Measurements from ENCODE around the gene OAS3. TPM values are rescaled to one million over a fixed set of nuclear protein-coding genes. Genes with fewer than 3 reads are reported as not detected.
"Not testable (repeated sequence)": the region's sequence is repeated elsewhere in the genome, so short reads cannot be mapped to it uniquely, and the experiment has no call there.

The OAS3 gene
- total RNA-seq, 1 experiment from 2014 or later = 24.3 TPM

DNA sequence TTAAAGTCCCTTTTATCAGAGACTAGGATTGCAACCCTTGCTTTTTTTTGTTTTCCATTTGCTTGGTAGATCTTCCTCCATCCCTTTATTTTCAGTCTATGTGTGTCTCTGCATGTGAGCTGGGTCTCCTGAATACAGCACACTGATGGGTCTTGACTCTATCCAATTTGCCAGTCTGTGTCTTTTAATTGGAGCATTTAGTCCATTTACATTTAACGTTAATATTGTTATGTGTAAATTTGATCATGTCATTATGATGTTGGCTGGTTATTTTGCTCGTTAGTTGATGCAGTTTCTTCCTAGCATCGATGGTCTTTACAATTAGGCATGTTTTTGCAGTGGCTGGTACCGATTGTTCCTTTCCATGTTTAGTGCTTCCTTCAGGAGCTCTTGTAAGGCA, 18.9 kb downstream of the OAS3 start:
- DNase-seq (ENCODE audit: low spot score) = not testable (repeated sequence)

- no peak for DNase-seq (ENCODE audit: low spot score)
Observed at GRCh38 chr12:112961074-112961473, 22.8 kb downstream of the OAS3 start.

DNA sequence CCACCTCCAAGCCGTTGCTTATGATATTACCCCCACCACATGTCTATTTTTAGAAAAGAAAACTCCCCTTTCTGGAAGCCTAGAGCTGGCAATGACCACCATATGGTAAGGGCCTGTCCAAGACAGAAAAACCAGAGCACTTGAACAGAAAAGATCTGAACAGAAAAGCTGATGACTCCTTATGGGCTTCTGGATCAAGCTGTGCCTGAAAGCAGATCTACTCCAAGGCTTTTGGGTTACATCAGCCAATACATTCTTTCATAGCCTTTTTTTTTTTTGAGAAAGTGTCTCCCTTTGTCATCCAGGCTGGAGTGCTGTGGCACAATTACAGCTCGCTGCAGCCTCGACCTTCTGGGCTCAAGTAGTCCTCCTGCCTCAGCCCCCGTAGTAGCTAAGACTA, 23.3 kb downstream of the OAS3 start:
- DNase-seq (ENCODE audit: low spot score) = no peak

GRCh38 chr12:112962561-112962960, 24.3 kb downstream of the OAS3 start:
- DNase-seq (ENCODE audit: low spot score) = no peak

- no peak for DNase-seq (ENCODE audit: low spot score)
Observed at GRCh38 chr12:112963227-112963861, 25.1 kb downstream of the OAS3 start.

DNA sequence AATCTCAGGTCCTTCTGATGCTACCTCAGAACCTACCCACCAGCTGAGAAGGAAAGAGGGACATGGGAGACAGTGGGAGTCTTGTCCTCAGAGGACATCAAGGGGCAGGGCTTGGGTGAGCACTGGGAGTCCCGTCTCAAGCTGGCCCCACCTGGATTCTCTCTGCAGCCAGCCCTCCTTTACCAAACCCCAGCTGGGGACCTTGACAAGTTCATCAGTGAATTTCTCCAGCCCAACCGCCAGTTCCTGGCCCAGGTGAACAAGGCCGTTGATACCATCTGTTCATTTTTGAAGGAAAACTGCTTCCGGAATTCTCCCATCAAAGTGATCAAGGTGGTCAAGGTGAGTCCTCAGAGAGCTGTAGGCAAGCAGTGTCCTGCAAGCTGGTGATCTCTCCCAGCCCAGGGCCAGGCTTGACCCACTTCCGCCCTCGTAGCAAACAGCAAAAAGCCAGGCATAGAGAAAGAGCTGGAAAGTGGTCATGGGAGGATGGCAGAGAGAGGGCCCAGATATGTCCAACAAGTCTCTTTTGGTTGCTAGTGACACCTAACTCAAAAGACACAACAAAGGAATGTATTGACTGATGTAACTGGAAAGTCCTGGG, 25.9 kb downstream of the OAS3 start:
- no peak for DNase-seq (ENCODE audit: low spot score)

GRCh38 chr12:112964915-112965314, 26.6 kb downstream of the OAS3 start:
- DNase-seq (ENCODE audit: low spot score) = no peak

GRCh38 chr12:112965643-112966042, 27.4 kb downstream of the OAS3 start:
- DNase-seq (ENCODE audit: low spot score) = no peak

DNA sequence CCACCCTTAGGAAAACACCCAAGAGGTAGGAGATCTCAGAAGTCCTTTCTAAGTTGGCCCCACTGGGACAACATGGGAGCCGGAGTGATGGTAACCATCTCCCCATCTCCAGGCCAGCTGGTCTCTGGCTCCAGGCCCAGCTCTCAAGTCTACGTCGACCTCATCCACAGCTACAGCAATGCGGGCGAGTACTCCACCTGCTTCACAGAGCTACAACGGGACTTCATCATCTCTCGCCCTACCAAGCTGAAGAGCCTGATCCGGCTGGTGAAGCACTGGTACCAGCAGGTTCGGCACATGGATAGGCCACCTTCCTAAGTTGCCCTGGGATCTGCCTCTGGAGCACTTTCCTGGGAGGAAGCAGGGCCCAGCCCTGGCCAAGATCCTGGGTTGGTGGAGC, 29.0 kb downstream of the OAS3 start:
- DNase-seq (ENCODE audit: low spot score) = no peak

DNA sequence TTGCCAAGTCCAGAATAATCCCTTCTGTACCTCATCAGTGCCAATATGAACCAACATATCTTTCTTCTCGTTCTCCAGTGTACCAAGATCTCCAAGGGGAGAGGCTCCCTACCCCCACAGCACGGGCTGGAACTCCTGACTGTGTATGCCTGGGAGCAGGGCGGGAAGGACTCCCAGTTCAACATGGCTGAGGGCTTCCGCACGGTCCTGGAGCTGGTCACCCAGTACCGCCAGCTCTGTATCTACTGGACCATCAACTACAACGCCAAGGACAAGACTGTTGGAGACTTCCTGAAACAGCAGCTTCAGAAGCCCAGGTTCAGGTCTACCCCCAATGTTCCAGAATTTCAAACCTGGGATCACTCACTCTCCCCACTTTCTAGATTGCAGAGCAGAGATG, 29.6 kb downstream of the OAS3 start:
- no peak for DNase-seq (ENCODE audit: low spot score)

DNA sequence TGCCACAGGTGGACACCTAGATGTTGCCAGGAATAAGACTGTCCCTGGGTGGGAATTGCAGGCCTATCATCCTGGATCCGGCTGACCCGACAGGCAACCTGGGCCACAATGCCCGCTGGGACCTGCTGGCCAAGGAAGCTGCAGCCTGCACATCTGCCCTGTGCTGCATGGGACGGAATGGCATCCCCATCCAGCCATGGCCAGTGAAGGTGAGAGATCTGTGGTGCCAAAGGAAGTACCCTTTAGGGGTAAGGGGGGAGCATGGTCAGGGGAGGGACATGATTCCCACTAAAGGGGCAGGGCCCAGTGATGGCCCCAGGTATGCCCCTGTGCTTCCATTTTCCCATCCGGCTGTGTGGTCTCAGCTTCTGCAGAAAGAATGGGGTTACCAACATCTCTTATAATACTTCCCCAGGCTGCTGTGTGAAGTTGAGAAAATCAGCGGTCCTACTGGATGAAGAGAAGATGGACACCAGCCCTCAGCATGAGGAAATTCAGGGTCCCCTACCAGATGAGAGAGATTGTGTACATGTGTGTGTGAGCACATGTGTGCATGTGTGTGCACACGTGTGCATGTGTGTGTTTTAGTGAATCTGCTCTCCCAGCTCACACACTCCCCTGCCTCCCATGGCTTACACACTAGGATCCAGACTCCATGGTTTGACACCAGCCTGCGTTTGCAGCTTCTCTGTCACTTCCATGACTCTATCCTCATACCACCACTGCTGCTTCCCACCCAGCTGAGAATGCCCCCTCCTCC, 31.5 kb downstream of the OAS3 start:
- no peak for DNase-seq (ENCODE audit: low spot score)

GRCh38 chr12:112970391-112970790, 32.1 kb downstream of the OAS3 start:
- DNase-seq (ENCODE audit: low spot score) = no peak

- DNase-seq (ENCODE audit: low spot score) = no peak
Observed at GRCh38 chr12:112971248-112971647, 33.0 kb downstream of the OAS3 start.

DNA sequence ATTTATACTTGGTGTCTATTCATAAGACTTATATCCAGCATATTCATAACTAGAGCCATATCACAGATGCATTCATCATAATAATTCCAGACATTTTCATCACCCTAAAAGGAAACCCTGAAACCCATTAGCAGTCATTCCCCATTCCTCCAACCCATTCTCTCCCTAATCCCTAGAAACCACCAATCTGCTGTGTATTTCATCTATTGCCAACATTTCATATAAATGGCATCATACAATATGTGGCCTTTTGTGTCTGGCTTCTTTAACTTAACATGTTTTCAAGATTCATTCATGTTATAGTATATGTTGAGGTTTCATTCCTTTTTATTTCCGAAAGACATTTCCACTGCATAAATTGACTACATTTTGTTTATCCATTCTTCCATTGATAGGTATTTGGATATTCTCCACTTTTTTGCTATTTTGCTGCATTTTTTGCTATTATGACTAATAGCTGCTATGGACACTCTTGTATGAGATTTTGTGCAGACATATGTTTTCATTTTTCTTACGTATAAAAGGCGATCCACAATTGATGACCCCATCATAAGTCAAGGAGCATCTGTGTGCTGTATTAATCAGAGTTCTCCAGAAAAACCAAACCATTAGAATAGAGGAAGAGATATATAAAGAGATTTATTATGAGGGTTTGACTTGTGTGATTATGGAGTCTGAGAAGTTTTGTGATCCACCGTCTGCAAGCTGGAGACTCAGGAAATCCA, 34.9 kb downstream of the OAS3 start:
- no peak for DNase-seq (ENCODE audit: low spot score)

- no peak for DNase-seq (ENCODE audit: low spot score)
Observed at GRCh38 chr12:112973818-112974231, 35.6 kb downstream of the OAS3 start.

DNA sequence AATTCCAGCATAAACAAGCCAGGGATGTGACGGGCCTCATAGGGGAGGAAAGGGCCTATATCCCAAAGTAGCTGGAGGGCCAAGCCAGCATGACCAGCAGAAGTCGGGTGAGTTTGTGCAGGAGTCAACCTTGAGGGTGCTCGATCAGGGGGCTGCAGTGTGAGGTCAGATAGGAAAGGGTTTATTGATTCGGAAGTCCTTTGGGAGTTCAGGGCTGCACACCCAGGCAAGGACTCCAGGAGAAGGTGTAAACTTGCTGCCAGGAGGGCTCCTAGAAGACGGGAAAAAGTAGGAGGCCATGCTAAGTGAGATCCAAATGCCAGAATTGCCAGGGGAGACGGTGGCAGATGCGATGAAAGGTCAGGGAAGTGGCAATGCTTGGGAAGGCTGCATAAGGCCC, 36.6 kb downstream of the OAS3 start:
- DNase-seq (ENCODE audit: low spot score) = no peak

DNA sequence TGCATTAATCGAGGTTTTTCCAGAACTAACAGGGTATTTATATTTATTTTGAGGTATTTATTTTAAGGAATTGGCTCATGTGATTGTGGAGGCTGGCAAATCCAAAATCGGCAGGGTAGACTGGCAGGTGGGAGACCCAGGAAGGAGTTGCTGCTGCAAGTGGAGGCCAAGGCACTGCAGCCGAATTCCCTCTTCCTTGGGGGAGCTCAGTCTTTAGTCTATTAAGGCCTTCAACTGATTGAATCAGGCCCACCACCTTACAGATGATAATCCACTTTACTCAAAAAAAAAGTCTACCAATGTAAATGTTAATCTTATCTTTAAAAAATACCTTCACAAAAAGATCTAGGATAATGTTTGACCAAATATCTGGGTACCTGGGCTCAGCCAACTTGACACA, 38.9 kb downstream of the OAS3 start:
- no peak for DNase-seq (ENCODE audit: low spot score)

DNA sequence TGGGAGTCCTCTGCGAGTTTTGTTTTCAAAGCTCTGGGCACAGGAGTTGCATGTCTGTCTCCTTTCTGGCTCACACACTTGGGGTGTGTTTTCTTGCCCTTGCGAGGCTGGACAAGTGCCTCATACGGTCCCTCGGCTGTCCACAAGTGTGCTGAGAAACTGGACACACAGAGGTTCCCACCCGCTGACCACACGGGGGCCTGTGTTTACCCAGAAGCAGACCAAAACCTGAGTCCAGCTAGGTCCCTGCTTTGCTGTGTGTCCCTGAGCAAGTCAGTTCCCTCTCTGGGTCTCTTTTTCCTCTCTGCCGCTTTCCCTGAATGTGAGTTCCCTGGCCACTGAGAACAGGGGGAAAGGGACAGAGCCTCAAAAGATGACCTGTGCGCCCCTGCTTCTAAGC, 39.4 kb downstream of the OAS3 start:
- no peak for DNase-seq (ENCODE audit: low spot score)

DNA sequence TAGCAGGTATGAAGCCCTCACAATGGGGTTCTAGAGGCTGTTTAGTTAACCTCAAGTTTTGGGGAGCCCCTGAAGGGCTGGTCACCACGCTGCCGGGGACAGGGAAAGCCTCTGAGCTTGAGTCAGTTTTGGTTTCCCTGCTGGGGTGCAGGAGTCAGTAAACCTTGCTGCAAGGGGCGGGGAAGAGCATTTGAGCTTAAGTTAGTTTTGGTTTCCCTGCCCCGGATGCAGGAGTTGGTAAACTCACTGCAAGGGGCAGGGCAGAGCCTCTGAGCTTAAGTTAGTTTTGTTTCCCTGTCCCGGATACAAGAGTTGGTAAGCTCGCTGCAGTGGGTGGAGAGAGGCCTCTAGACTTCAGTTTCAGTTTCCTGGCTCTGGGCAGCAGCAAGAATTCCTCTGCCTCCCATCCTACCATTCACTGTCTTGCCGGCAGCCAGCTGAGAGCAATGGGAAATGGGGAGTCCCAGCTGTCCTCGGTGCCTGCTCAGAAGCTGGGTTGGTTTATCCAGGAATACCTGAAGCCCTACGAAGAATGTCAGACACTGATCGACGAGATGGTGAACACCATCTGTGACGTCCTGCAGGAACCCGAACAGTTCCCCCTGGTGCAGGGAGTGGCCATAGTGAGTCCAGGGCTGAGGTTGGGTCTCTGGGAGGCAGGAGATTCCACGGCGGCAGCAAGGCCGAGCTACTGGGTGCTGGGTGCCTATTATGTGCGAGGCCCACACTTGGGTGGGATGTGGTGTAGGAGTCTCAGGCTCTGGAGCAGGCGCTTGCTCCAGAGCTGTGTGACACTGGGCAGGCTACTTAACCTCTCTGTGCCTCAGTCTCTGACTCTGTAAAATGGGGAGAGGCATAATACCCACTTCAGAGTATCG, 40.1 kb downstream of the OAS3 start, which contains the start of gene OAS2:
Gene OAS2 (plus strand): TSS at position 357 of the 878 bp plus-strand sequence. CDS start 90 bp downstream, at position 447.
- peak; percentile 52 for DNase-seq (ENCODE audit: low spot score)

GRCh38 chr12:112979041-112979680, 40.9 kb downstream of the OAS3 start:
- DNase-seq (ENCODE audit: low spot score) = no peak
